ENCODE data around the gene DALRD3.

Gene DALRD3

DNA sequence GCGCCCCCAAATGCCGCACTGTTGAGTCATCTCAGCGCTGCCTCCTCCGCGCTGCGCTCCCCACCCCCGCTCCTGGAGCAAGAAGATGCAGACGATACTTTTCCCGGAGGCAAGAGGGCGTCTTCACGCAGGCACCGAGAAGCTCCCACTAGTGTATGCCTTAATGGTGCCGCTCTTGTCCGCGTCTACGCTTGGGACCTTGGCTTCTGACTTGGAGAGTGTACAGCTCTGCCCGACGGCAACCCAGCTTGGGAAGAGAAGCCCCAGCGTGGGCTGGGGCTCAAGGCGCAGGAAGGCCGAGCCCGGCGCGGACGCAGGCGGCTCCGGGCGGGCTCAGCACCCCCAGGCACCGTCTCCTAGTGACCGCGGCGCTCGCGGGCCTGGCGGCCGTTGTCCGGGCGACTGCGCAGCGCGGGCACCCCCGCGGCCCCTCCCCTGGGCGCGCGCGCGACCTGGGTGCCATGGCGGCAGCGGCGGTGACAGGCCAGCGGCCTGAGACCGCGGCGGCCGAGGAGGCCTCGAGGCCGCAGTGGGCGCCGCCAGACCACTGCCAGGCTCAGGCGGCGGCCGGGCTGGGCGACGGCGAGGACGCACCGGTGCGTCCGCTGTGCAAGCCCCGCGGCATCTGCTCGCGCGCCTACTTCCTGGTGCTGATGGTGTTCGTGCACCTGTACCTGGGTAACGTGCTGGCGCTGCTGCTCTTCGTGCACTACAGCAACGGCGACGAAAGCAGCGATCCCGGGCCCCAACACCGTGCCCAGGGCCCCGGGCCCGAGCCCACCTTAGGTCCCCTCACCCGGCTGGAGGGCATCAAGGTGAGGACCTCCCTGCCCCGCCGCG, 28.4 kb downstream of the DALRD3 start, which contains the start of gene P4HTM:
P4HTM (plus strand) TSS at position 446 of the 840 bp plus-strand sequence; CDS start at position 462, 16 bp downstream.
- in situ Hi-C loops (cut with MboI; ENCODE audit: low sequenced_read_pairs, unreplicated experiment), result no loop called here
- DNase-seq (ENCODE audit: low spot score), result peak; percentile 81
- TF ChIP-seq, protein P1, sequence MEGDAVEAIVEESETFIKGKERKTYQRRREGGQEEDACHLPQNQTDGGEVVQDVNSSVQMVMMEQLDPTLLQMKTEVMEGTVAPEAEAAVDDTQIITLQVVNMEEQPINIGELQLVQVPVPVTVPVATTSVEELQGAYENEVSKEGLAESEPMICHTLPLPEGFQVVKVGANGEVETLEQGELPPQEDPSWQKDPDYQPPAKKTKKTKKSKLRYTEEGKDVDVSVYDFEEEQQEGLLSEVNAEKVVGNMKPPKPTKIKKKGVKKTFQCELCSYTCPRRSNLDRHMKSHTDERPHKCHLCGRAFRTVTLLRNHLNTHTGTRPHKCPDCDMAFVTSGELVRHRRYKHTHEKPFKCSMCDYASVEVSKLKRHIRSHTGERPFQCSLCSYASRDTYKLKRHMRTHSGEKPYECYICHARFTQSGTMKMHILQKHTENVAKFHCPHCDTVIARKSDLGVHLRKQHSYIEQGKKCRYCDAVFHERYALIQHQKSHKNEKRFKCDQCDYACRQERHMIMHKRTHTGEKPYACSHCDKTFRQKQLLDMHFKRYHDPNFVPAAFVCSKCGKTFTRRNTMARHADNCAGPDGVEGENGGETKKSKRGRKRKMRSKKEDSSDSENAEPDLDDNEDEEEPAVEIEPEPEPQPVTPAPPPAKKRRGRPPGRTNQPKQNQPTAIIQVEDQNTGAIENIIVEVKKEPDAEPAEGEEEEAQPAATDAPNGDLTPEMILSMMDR (IDR thresholded peaks at IDR 0.05; ENCODE audit: borderline replicate concordance, control extremely low read depth, extremely low read depth, insufficient read depth, missing control alignments), result peak; percentile 33

DNA sequence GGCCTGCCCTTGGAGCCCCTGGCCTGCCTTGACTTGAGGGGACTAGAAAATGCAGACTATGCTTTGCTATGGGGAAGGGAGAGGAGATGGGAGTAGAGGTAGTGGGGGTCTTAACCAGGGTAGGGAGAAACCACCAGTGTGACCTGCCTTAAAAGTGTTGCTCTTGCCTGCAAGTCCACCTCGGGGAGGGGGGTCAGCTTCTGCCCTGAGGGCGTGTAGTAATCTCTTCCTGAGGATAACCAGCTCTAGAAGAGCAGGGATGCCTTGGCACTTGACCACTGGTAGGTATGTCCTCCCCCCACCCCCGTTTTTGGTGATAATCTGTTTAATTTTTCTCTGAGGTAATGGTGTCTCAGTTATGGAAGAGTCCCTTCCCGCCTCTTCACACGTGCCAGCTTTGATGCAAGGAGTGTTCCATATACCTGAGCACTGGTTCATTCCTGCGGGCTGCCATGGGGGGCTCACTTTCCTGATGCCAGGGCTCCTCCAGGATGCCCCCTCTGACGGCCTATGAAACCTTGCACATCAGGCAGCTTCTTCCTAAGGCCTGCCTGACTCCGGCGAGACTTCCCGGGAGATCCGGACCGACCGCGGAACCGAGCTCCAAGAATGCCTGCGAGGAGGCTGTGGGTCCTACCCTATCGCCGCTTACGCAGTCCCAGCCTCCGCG, 29.1 kb downstream of the DALRD3 start:
- peak; percentile 24 for DNase-seq (ENCODE audit: low spot score)
- TF ChIP-seq, protein P1 (IDR thresholded peaks at IDR 0.05; ENCODE audit: borderline replicate concordance, control extremely low read depth, extremely low read depth, insufficient read depth, missing control alignments), result no peak
- in situ Hi-C loops (cut with MboI; ENCODE audit: low sequenced_read_pairs, unreplicated experiment), result no loop called here

DNA sequence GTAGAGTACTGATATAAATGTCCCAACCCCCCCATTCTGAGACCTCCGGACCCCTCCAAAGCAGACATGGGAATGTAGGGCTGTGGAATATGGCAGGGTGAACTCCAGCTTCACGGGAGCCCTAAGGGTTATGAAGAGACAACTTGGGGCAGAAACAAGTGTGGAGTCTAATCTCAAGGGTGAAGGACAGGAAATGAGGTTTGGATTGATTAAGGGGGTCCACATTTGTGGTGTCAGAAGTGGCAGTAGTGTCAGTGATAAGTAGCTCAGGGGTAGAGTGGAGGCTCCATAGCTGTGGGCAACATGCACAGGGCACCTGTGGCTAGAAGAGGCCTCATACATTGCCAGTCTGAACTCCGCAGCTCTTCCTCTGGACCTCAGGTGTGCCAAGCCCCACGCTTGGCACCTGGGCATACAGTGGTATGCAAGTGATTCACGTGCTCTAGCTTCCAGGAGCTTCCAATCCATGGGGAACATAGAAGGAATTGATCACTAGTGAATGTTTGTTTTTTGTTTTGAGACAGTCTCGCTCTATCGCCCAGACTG, 32.5 kb downstream of the DALRD3 start:
- TF ChIP-seq, protein P1 (IDR thresholded peaks at IDR 0.05; ENCODE audit: borderline replicate concordance, control extremely low read depth, extremely low read depth, insufficient read depth, missing control alignments), result no peak
- no peak for DNase-seq (ENCODE audit: low spot score)
- in situ Hi-C loops (cut with MboI; ENCODE audit: low sequenced_read_pairs, unreplicated experiment), result no loop called here

DNA sequence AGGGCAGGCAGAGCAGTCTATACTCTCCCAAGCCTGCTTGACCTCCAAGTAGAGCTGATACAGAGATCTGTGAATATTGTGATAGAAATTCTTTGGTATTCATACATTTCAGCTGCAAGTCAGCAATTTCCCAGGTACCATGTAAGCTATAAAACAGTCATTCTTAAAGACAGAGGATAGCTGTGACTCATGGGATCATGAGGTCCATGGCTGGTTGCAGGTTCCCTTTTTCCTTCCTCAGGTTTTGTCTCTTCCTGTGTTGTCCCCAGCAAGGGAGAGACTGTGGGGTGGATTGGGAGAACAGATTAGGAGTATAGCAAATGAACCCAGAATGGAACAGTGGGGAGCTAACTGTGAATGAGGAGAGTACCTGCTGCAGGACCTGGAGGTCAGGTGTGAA, 33.7 kb downstream of the DALRD3 start:
- TF ChIP-seq, protein P1 (IDR thresholded peaks at IDR 0.05; ENCODE audit: borderline replicate concordance, control extremely low read depth, extremely low read depth, insufficient read depth, missing control alignments), result no peak
- in situ Hi-C loops (cut with MboI; ENCODE audit: low sequenced_read_pairs, unreplicated experiment), result no loop called here
- DNase-seq (ENCODE audit: low spot score), result no peak

DNA sequence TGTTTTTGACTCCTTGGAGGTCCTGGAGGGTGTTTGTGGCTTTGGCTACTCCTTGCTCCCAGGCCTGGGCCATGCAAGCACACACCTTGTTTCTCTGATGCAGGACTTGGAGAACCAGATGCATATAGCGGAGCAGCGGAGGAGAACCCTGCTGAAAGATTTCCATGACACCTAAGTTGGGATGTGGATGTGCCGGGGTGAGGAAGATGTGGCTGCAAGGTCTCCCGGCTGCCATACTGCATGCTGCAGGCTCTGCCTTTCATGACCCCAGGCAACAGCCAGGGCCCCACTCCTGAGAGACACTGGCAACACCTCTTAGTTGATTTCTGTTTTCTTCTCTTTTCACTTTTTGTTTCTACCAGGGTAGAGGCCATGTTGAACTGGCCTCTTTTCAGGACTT, 35.3 kb downstream of the DALRD3 start:
- TF ChIP-seq, protein P1 (IDR thresholded peaks at IDR 0.05; ENCODE audit: borderline replicate concordance, control extremely low read depth, extremely low read depth, insufficient read depth, missing control alignments), result no peak
- in situ Hi-C loops (cut with MboI; ENCODE audit: low sequenced_read_pairs, unreplicated experiment), result no loop called here
- no peak for DNase-seq (ENCODE audit: low spot score)

DNA sequence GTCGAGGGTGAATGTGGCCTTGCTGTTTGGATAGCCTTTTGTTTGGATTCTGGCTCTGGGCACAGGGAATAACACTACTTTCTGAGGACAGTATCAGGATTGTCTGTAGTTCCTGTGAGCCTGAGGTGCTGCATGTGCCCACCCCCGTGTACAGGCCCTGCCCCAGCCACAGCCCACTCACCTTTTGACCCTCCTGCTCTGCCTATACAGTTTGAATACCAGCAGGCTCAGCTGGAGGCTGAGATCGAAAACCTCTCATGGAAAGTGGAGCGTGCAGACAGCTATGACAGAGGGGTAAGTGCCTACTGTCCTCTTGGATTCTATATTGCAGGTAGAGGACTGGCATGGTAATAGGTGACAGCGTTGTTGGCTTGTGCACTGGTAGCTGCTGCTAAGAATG, 35.7 kb downstream of the DALRD3 start:
- no peak for DNase-seq (ENCODE audit: low spot score)
- in situ Hi-C loops (cut with MboI; ENCODE audit: low sequenced_read_pairs, unreplicated experiment), result no loop called here
- TF ChIP-seq, protein P1 (IDR thresholded peaks at IDR 0.05; ENCODE audit: borderline replicate concordance, control extremely low read depth, extremely low read depth, insufficient read depth, missing control alignments), result no peak
